ENCODE results near the gene REC114. TPM values are rescaled to one million over a fixed set of nuclear protein-coding genes. Genes with fewer than 3 reads are reported as not detected.

REC114 gene
- total and polyA plus RNA-seq, 10 of the 15 experiments (the other 5 are each of a cell fraction or from before 2014, with no cell fraction given): not detected

DNA sequence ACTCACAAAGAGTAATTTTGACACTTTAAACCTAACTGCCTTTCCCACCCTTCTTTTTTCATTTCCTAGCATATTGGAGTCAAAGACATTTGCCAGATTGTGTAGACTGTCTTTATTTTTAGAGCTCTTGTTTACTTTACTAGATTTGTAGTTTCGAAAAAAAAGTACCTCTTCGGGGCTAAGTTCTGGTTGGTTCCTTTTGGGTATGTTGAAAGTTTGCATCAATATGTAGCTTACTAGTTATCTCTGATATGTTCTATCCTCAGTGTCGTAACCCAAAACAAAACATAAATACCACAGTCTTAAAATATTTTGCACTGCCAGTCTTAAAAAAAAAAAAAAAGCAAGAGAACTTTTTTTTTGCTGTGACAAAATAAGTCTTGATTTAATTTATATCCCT lies 52.2 kb downstream of the REC114 start:
- in situ Hi-C loops (cut with MboI): no loop called here
- TF ChIP-seq, protein P1, sequence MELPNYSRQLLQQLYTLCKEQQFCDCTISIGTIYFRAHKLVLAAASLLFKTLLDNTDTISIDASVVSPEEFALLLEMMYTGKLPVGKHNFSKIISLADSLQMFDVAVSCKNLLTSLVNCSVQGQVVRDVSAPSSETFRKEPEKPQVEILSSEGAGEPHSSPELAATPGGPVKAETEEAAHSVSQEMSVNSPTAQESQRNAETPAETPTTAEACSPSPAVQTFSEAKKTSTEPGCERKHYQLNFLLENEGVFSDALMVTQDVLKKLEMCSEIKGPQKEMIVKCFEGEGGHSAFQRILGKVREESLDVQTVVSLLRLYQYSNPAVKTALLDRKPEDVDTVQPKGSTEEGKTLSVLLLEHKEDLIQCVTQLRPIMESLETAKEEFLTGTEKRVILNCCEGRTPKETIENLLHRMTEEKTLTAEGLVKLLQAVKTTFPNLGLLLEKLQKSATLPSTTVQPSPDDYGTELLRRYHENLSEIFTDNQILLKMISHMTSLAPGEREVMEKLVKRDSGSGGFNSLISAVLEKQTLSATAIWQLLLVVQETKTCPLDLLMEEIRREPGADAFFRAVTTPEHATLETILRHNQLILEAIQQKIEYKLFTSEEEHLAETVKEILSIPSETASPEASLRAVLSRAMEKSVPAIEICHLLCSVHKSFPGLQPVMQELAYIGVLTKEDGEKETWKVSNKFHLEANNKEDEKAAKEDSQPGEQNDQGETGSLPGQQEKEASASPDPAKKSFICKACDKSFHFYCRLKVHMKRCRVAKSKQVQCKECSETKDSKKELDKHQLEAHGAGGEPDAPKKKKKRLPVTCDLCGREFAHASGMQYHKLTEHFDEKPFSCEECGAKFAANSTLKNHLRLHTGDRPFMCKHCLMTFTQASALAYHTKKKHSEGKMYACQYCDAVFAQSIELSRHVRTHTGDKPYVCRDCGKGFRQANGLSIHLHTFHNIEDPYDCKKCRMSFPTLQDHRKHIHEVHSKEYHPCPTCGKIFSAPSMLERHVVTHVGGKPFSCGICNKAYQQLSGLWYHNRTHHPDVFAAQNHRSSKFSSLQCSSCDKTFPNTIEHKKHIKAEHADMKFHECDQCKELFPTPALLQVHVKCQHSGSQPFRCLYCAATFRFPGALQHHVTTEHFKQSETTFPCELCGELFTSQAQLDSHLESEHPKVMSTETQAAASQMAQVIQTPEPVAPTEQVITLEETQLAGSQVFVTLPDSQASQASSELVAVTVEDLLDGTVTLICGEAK (IDR thresholded peaks at IDR 0.05; ENCODE audit: borderline replicate concordance): no peak
- TF ChIP-seq CHD4 (IDR thresholded peaks at IDR 0.05) (no peak), LARP7 (IDR thresholded peaks at IDR 0.05) (no peak), NR2C1 (IDR thresholded peaks at IDR 0.05) (no peak), CBX5 (IDR thresholded peaks at IDR 0.05; ENCODE audit: low read depth) (no peak), RBBP5 (conservative IDR thresholded peaks at IDR 0.05) (no peak), TAF1 (IDR thresholded peaks at IDR 0.05; ENCODE audit: borderline replicate concordance, low read depth, low read length) (no peak), FOXM1 (IDR thresholded peaks at IDR 0.05; ENCODE audit: low read depth, low read length) (no peak), MEF2A (IDR thresholded peaks at IDR 0.05; ENCODE audit: insufficient read depth, low read depth, low read length) (no peak), RELA (IDR thresholded peaks at IDR 0.05; ENCODE audit: borderline replicate concordance, partially characterized antibody) (no peak)
- TF ChIP-seq, protein P2, sequence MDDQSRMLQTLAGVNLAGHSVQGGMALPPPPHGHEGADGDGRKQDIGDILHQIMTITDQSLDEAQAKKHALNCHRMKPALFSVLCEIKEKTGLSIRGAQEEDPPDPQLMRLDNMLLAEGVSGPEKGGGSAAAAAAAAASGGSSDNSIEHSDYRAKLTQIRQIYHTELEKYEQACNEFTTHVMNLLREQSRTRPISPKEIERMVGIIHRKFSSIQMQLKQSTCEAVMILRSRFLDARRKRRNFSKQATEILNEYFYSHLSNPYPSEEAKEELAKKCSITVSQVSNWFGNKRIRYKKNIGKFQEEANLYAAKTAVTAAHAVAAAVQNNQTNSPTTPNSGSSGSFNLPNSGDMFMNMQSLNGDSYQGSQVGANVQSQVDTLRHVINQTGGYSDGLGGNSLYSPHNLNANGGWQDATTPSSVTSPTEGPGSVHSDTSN (IDR thresholded peaks at IDR 0.05; ENCODE audit: insufficient replicate concordance, low read depth, low read length): no peak
- TF ChIP-seq, protein P3, sequence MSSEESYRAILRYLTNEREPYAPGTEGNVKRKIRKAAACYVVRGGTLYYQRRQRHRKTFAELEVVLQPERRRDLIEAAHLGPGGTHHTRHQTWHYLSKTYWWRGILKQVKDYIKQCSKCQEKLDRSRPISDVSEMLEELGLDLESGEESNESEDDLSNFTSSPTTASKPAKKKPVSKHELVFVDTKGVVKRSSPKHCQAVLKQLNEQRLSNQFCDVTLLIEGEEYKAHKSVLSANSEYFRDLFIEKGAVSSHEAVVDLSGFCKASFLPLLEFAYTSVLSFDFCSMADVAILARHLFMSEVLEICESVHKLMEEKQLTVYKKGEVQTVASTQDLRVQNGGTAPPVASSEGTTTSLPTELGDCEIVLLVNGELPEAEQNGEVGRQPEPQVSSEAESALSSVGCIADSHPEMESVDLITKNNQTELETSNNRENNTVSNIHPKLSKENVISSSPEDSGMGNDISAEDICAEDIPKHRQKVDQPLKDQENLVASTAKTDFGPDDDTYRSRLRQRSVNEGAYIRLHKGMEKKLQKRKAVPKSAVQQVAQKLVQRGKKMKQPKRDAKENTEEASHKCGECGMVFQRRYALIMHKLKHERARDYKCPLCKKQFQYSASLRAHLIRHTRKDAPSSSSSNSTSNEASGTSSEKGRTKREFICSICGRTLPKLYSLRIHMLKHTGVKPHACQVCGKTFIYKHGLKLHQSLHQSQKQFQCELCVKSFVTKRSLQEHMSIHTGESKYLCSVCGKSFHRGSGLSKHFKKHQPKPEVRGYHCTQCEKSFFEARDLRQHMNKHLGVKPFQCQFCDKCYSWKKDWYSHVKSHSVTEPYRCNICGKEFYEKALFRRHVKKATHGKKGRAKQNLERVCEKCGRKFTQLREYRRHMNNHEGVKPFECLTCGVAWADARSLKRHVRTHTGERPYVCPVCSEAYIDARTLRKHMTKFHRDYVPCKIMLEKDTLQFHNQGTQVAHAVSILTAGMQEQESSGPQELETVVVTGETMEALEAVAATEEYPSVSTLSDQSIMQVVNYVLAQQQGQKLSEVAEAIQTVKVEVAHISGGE (CRISPR knock-in tag; IDR thresholded peaks at IDR 0.05): no peak
- TF ChIP-seq, protein P4, sequence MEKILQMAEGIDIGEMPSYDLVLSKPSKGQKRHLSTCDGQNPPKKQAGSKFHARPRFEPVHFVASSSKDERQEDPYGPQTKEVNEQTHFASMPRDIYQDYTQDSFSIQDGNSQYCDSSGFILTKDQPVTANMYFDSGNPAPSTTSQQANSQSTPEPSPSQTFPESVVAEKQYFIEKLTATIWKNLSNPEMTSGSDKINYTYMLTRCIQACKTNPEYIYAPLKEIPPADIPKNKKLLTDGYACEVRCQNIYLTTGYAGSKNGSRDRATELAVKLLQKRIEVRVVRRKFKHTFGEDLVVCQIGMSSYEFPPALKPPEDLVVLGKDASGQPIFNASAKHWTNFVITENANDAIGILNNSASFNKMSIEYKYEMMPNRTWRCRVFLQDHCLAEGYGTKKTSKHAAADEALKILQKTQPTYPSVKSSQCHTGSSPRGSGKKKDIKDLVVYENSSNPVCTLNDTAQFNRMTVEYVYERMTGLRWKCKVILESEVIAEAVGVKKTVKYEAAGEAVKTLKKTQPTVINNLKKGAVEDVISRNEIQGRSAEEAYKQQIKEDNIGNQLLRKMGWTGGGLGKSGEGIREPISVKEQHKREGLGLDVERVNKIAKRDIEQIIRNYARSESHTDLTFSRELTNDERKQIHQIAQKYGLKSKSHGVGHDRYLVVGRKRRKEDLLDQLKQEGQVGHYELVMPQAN (conservative IDR thresholded peaks at IDR 0.05): no peak
- Histone ChIP-seq H3K79me2 (ENCODE audit: control insufficient read depth, insufficient read depth, low read length) (no peaks in the 10 kb centered on the region), H3K4me1 (ENCODE audit: control insufficient read depth, insufficient read depth, low read length) (no peaks in the 10 kb centered on the region), H3K9me3 (replicated peaks; ENCODE audit: control insufficient read depth, insufficient read depth, low read length) (no peaks in the 10 kb centered on the region), H3K27ac (ENCODE audit: control insufficient read depth, insufficient read depth) (no peak overlapping the region), H3K4me3 (no peak overlapping the region), H2AFZ (ENCODE audit: control insufficient read depth, low read depth, low read length) (no peak overlapping the region), H3K27me3 (replicated peaks in 1 of 2; ENCODE audit: control insufficient read depth in 2 of 2, insufficient read depth in 2 of 2, low read length in 1 of 2) (no peaks in the 10 kb centered on the region; a peak in 1 of 4 replicates), H3K4me2 (ENCODE audit: control insufficient read depth, insufficient read depth) (no peak overlapping the region), H4K20me1 (ENCODE audit: control insufficient read depth, insufficient read depth) (no peaks in the 10 kb centered on the region), H3K9ac (ENCODE audit: control insufficient read depth, insufficient read depth, low read length) (no peak overlapping the region), H3K36me3 (ENCODE audit: control insufficient read depth in 2 of 2, insufficient read depth in 2 of 2, low read length in 1 of 2) (no peaks in the 10 kb centered on the region)
- BruUV-seq (replicated peaks): no TSS peak
- SMC1A ChIA-PET (ENCODE audit: uncharacterized antibody, unreplicated experiment): interaction anchor here (0.8 to 1.1 kb wide), 2 partner anchors 11 to 12 kb away, joined by 3 read pairs; no protein-coding TSS in a partner anchor
- DNase-seq (ENCODE audit: low read depth, low spot score): no peak
- WGBS (ENCODE audit: insufficient coverage, insufficient replicate concordance, low lambda C conversion rate, missing lambda C conversion rate): 1% methylated on average over 3 of the region's 3 CpGs
- CTCF ChIA-PET: interaction anchor here (0.9 kb wide), 1 partner anchor 75 kb away, joined by 3 read pairs; no protein-coding TSS in a partner anchor
- RAD21 ChIA-PET (ENCODE audit: unreplicated experiment): interaction anchor here (0.7 kb wide), 1 partner anchor 133 kb away, joined by 4 read pairs; no protein-coding TSS in a partner anchor
- FAIRE-seq: no peak
- intact Hi-C loops (cut with micrococcal nuclease; ENCODE audit: unreplicated experiment): no loop called here
- POLR2A ChIA-PET: no interaction called here
- ATAC-seq: no peak

Measured in GM12878 (cell line).